ENCODE measurements around the gene EXOC4. TPM values are rescaled to one million over a fixed set of nuclear protein-coding genes. Genes with fewer than 3 reads are reported as not detected.

EXOC4 gene
- total RNA-seq, 4 donors from 2014 or later: 59.2 to 88.7 (median 71.6) TPM

GRCh38 chr7:133573554-133574265 lies 320.8 kb downstream of the EXOC4 start:
- TF ChIP-seq, protein P1, sequence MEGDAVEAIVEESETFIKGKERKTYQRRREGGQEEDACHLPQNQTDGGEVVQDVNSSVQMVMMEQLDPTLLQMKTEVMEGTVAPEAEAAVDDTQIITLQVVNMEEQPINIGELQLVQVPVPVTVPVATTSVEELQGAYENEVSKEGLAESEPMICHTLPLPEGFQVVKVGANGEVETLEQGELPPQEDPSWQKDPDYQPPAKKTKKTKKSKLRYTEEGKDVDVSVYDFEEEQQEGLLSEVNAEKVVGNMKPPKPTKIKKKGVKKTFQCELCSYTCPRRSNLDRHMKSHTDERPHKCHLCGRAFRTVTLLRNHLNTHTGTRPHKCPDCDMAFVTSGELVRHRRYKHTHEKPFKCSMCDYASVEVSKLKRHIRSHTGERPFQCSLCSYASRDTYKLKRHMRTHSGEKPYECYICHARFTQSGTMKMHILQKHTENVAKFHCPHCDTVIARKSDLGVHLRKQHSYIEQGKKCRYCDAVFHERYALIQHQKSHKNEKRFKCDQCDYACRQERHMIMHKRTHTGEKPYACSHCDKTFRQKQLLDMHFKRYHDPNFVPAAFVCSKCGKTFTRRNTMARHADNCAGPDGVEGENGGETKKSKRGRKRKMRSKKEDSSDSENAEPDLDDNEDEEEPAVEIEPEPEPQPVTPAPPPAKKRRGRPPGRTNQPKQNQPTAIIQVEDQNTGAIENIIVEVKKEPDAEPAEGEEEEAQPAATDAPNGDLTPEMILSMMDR (IDR thresholded peaks at IDR 0.05): no peak
- no peak for ATAC-seq (ENCODE audit: low FRiP score)
- no peak for DNase-seq (ENCODE audit: low spot score)

GRCh38 chr7:133575726-133576440 lies 323.0 kb downstream of the EXOC4 start:
- ATAC-seq (ENCODE audit: low FRiP score) (no peak), DNase-seq (ENCODE audit: low spot score) (no peak)
- TF ChIP-seq, protein P1 (IDR thresholded peaks at IDR 0.05): no peak

- TF ChIP-seq, protein P1 (IDR thresholded peaks at IDR 0.05): no peak
- no peak for ATAC-seq (ENCODE audit: low FRiP score)
- no peak for DNase-seq (ENCODE audit: low spot score)
Observed at GRCh38 chr7:133576612-133577168, 323.8 kb downstream of the EXOC4 start.

- DNase-seq (ENCODE audit: low spot score) (no peak), ATAC-seq (ENCODE audit: low FRiP score) (no peak)
- TF ChIP-seq, protein P1 (IDR thresholded peaks at IDR 0.05): no peak
Observed at GRCh38 chr7:133582766-133583523, 330.1 kb downstream of the EXOC4 start.

DNA sequence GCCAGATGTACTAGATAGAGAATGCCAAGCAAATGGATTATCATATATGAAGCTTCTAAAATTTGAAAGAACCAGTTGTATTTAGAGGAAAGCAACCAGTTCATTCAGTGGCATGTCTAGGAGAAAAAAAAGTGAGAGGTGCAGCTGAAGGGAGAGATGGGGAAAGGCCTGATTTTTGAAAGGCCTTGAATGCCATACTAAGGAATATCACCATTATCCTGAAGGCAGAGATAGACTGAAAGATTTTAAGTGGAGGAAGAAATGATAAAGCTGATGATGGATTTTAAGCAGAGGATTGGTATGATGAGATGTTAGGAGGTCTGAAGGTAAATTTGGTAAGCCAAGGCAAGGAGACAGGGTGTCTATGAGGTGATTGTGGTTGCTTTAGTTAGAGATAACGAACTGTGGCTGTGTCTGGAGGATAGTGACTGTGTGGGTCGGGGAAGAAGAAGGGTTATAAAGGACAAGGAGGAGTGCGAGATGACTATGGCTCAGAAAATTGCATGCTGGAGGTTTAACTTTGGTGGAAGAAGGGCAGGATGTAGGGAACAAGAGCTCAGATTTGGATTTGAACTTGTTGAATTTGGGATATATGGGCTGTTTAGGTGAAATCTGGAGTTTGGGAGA lies 330.8 kb downstream of the EXOC4 start:
- TF ChIP-seq, protein P1 (IDR thresholded peaks at IDR 0.05): no peak
- ATAC-seq (ENCODE audit: low FRiP score) (no peak), DNase-seq (ENCODE audit: low spot score) (no peak)

- DNase-seq (ENCODE audit: low spot score) (no peak), ATAC-seq (ENCODE audit: low FRiP score) (no peak)
- TF ChIP-seq, protein P1 (IDR thresholded peaks at IDR 0.05): no peak
Observed at GRCh38 chr7:133584956-133585668, 332.2 kb downstream of the EXOC4 start.

All from omental fat pad (tissue), 4 donors.